GM19240 (cell line): ENCODE results near the gene NMNAT2.

Source experiments
- DNase-seq: peaks from one replicate; pipeline ENCODE4 v3.0.0; 2011; ENCODE audit warnings: low spot score; ENCODE audit not compliant: insufficient read length

Gene NMNAT2

DNA sequence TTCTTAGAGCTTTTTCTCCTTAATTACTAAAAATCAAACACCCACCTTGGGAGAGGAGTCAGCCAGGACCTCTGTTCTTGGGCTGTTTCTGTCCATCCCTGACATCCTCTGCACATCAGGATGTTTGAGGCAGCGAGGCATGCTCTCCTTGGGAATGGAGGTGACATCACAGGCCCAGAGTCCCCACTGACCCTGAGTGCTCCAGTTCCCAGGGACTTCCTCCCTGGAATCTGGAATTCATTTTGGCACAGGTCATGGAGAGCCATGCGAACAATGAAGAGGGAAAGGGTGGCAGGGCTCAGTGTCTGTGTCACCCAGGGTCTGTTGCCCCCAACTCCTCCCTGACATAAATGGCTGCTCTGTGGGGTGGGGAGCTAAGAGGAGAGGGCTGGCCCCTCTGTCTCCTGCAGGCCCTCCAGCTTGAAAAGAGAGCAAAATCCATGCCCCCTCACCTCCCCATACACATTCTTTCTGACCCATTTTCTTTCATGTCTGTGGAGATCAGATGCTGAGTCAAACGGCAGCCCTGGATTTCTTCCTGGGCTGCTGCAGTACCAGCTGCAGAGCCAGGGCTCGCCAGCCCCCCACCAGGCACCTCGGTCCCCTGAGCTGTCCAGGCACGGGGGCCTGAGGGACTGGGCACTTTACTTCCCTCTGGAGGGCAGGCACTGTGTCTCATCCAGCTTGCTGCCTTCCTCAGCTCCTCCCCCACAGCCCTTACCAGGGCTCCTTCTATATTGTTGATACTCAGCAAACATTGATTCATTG, 102.0 kb downstream of the NMNAT2 start:
- no peak for DNase-seq

GRCh38 chr1:183313063-183313462, 105.1 kb downstream of the NMNAT2 start:
- no peak for DNase-seq

- no peak for DNase-seq
Measured at GRCh38 chr1:183310753-183311479, 107.3 kb downstream of the NMNAT2 start.

- DNase-seq = no peak
Measured at GRCh38 chr1:183308719-183309118, 109.5 kb downstream of the NMNAT2 start.

GRCh38 chr1:183306317-183307042, 111.7 kb downstream of the NMNAT2 start:
- DNase-seq = no peak

DNA sequence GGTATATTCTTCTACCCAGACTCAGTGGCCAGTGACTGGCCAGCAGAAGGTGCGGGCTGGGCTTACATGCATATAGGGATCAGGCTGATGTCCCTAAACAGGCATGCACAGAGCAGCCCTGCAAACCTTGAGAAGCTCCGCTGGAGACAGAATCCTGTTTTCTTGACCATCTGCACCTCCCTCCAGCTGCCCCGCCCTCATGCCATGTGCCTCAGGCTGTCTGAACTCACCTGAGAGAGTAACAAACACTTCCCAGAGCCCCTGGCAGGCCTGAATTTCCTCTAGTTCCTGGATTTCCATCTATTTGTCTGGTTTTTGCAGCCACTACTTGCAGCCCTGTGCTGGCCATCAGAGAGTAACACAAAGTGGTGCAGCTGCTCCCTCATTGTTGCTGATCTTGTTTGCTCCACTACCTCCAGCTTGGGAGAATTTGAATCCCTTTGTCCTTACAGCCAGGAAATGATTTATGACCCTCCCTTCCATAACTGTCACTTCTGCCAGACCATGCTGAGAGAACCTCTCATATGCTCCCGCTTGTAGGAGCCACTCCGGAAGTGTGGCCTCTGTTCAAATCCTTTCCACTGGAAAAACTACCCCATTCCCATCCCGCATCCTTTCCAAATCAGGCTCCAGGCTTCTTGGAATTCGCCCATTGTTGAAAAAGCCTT, 113.6 kb downstream of the NMNAT2 start:
- DNase-seq = no peak

DNA sequence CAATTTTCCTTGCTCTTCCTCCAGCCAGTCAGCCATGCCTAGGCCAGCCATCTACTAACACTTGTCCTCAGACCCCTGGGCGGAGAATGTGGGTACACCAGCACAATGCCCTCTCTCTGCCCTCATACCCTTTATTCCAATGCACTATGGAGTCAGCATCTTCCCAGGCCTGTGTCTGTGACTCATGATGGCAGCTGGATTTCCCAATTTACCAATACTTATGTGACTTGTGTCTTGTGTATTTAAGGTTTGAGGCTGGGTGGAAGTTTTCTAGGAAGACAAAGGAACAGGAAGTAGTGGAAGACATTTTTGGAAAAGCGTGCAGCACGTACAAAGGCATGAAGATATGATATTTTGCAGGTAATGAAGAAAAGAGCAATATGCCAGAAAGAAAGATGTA, 114.3 kb downstream of the NMNAT2 start:
- DNase-seq = no peak

GRCh38 chr1:183303323-183303645, 114.9 kb downstream of the NMNAT2 start:
- DNase-seq = no peak

DNA sequence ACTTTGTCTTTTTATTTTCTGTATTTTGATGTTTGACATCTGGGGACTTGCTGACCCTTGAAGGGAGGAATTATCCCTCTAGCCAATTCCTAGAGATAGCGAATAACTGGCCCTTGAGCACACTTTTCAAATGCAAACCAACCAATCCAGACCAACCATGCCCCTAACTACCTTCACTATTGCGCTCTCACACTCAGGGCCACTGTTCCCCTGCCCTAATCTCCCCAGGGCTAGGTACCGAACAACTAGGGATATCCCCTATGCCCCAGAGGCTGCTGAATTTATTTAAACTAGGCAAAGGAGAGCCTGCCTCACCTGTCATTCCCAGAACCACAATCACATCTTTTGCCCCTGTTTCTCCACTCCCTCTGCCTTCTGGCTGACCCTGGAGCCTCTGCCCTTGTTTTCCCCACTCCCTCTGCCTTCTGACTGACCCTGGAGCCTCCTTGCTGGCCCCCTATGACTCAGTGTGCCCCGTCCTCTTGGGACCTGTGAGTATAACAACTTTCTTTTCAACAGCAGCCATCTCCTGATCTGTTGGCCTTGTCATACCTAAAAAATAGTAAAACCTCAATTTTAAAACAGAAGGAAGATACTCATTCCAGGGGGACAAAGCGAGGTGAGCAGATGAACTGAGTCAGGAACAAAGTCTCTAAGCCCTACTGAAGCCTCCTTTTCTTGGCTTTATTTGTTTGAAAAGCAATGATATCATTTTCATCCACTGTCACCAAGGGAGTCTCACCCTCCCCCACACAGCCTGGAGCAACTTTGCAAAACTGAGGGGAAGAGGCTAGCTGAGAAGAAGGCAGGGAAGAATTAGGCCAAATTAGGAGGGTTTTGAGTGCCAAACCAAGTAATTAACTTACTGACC, 115.5 kb downstream of the NMNAT2 start:
- DNase-seq = no peak

GRCh38 chr1:183301239-183301638, 116.9 kb downstream of the NMNAT2 start:
- DNase-seq = no peak

DNA sequence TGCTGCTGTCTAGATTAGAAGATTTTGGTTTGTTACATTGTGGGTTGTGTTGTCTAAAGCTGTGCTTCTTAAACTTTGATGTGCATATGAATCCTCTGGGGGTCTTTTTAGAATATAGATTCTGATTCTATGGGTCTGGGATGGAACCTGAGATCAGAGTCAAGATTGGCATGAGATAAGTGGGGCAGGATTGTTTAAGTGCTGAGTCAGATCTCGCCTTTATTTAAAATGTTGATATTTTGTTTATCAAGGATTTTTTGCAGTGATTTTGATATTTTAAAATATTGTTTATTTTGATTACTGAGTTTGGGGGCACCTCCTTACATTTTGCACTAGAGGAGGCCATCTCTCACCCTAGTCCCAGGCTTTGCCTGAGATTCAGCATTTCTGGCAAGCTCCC, 117.4 kb downstream of the NMNAT2 start:
- no peak for DNase-seq

GRCh38 chr1:183300395-183300794, 117.8 kb downstream of the NMNAT2 start:
- no peak for DNase-seq

- no peak for DNase-seq
Measured at GRCh38 chr1:183296782-183297181, 121.4 kb downstream of the NMNAT2 start.

DNA sequence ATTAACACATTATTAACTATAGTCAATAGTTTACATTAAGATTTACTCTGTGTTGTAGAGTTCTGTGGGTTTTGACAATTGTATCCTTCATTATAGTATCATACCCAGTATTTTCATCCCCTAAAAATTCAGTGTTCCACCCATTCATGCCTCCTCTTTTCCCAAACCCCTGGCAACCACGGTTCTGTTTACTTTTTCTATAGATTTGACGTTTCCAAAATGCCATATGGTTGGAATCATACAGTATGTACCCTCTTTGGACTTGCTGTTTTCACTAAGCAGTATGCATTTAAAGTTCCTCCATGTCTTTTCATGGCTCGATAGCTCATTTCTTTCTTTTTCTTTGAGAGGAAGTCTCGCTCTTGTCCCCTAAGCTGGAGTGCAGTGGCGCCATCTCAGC, 122.7 kb downstream of the NMNAT2 start:
- no peak for DNase-seq

GRCh38 chr1:183293876-183294275, 124.3 kb downstream of the NMNAT2 start:
- DNase-seq = no peak

GRCh38 chr1:183293241-183293640, 124.9 kb downstream of the NMNAT2 start:
- DNase-seq = no peak

DNA sequence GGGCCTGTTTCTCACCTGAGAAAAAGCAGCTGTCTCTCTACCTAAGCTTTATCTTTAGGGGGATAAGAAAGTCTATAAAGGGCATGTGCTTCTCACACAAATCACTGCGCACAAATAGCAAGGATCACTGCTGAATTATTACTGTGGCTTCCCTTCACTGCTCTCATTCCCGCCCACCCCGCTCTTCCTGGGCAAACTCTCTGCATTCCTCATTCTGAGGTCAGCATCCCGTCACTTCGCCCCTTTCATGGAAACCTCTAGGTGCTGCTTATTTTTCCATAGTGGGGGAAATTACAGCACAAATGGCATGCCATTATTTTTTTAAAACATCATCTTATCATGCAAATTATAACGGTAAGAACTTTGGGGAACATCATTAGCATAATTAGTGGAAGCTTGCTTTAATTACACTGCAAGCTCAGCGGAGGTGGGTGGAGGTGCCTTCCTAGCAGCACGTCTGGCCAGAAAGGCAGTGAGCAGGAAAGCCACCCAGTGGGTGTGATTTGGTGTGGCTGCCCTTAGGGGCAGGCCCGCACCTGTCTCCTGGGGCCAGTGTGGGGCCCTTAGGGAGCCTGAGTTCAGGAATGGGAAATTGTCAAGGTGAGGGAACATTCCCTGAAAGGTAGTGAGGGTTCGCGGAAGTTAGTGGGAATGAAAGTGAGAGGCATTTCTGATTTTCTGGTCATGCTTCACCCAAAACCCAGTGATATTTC, 126.2 kb downstream of the NMNAT2 start:
- DNase-seq = no peak

DNA sequence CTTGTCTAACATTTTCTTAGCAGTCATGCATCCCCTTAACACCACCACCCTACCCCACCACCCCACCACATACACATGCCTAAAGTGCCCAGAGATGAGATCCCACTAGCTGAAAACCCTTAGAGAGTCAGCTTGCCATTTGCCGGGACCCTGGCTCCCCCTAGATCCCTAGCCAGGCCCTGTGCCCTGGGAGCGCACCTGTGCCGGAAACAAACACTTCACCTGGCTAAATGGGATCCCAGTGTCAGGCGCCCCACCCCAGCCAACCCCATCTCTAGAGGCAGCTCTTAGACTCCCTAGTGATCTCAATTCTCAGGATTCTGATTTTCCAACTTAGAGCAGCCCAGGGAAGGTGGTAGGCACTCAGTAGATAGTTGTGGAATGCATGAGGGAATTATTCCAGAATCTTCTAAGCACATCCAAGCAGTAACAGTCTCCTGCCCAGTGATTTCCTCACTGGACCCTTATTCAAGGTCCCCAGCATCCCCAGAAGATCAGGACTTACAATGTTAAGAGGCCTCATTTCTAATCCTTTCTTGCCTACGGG, 126.9 kb downstream of the NMNAT2 start:
- no peak for DNase-seq

- no peak for DNase-seq
Measured at GRCh38 chr1:183290628-183291027, 127.6 kb downstream of the NMNAT2 start.

DNA sequence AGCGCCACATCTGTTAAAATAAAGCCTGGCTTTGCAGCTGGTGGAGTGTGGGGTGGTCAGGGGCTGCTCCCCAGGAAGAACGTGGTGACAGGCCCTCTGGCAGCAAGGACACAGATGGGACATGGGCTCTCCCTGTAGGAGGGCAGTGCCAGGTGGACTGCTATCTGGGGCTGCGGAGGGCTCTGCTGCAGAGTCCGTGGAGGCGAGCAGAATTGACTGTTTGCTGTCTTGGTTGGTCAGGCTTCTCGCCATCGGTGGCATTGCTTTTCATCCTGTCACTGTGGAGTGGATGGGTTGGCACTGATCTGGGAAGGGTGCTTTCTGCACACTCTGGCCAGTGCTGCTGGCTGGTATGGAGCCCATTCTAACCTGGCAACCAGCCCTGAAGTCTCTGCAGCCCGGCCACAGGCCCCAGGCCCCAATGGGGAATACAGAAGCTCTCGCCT, 129.1 kb downstream of the NMNAT2 start:
- DNase-seq = no peak
